SJSA1 (cell line): ENCODE data around the gene NCOA7. TPM values are rescaled to one million over a fixed set of nuclear protein-coding genes. Genes with fewer than 3 reads are reported as not detected.

ENCODE experiments used
- DNase-seq, 2 experiments: peaks; one replicate each; pipeline ENCODE4 v3.0.0-alpha.2; 2015 to 2020; ENCODE audit warnings: low spot score in 2 of 2, low read depth in 1 of 2
- H3K27ac ChIP-seq: fragments of 250-450 bp; sonication (Bioruptor Pico); 2 replicates; pipeline ENCODE4 v1.5.1; 2020; ENCODE audit warnings: mild to moderate bottlenecking, moderate library complexity
- H3K27me3 ChIP-seq: fragments of 250-450 bp; sonication (Bioruptor Pico); replicated peaks from 2 replicates; pipeline ENCODE4 v1.5.1; 2020; ENCODE audit warnings: mild to moderate bottlenecking, moderate library complexity
- H3K36me3 ChIP-seq: fragments of 250-450 bp; sonication (Bioruptor Pico); 2 replicates; pipeline ENCODE4 v1.5.1; 2020; ENCODE audit warnings: mild to moderate bottlenecking
- H3K4me1 ChIP-seq: fragments of 250-450 bp; sonication (Bioruptor Pico); replicated peaks from 2 replicates; pipeline ENCODE4 v1.6.1; 2021; ENCODE audit warnings: mild to moderate bottlenecking
- H3K4me3 ChIP-seq: fragments of 250-450 bp; sonication (Bioruptor Pico); 2 replicates; pipeline ENCODE4 v1.5.1; 2020; ENCODE audit warnings: mild to moderate bottlenecking
- H3K9me3 ChIP-seq: fragments of 250-450 bp; sonication (Bioruptor Pico); replicated peaks from 2 replicates; pipeline ENCODE4 v1.5.1; 2020; ENCODE audit warnings: mild to moderate bottlenecking
- total RNA-seq: library from RNA; depleted of rRNA; stranded (reverse); fragments of >200 nt; shearing (Covaris generic); gene quantifications from 2 replicates; pipeline ENCODE4 v1.2.3, GENCODE V29; 2014

Gene NCOA7
- total RNA-seq, 1 experiment from 2014 or later, result 8.5 TPM

GRCh38 chr6:125854355-125854754 lies 63.6 kb downstream of the NCOA7 start:
- H3K4me1 ChIP-seq, result no peaks in the 10 kb centered on the region
- H3K4me3 ChIP-seq, result no peak overlapping the region
- H3K36me3 ChIP-seq, result no peaks in the 10 kb centered on the region
- no peaks in the 10 kb centered on the region for H3K27me3 ChIP-seq
- H3K9me3 ChIP-seq, result no peaks in the 10 kb centered on the region
- no peak overlapping the region for H3K27ac ChIP-seq
- DNase-seq, result no peak

GRCh38 chr6:125855783-125856182 lies 65.0 kb downstream of the NCOA7 start:
- H3K36me3 ChIP-seq, result no peaks in the 10 kb centered on the region
- H3K9me3 ChIP-seq, result no peaks in the 10 kb centered on the region
- no peaks in the 10 kb centered on the region for H3K4me1 ChIP-seq
- no peaks in the 10 kb centered on the region for H3K27me3 ChIP-seq
- H3K4me3 ChIP-seq, result no peak overlapping the region
- H3K27ac ChIP-seq, result no peak overlapping the region
- DNase-seq, result no peak

GRCh38 chr6:125857846-125858245 lies 67.1 kb downstream of the NCOA7 start:
- no peaks in the 10 kb centered on the region for H3K4me1 ChIP-seq
- no peak overlapping the region for H3K4me3 ChIP-seq
- no peaks in the 10 kb centered on the region for H3K27me3 ChIP-seq
- DNase-seq, result no peak
- H3K9me3 ChIP-seq, result no peaks in the 10 kb centered on the region
- no peak overlapping the region for H3K27ac ChIP-seq
- H3K36me3 ChIP-seq, result no peaks in the 10 kb centered on the region

GRCh38 chr6:125858427-125859320 lies 67.9 kb downstream of the NCOA7 start:
- H3K36me3 ChIP-seq, result no peaks in the 10 kb centered on the region
- H3K9me3 ChIP-seq, result no peaks in the 10 kb centered on the region
- H3K4me3 ChIP-seq, result no peak overlapping the region
- peak; percentile 62 to 63 for DNase-seq
- no peak overlapping the region for H3K27ac ChIP-seq
- H3K27me3 ChIP-seq, result no peaks in the 10 kb centered on the region
- H3K4me1 ChIP-seq, result no peaks in the 10 kb centered on the region

- H3K27me3 ChIP-seq, result no peaks in the 10 kb centered on the region
- no peaks in the 10 kb centered on the region for H3K4me1 ChIP-seq
- no peaks in the 10 kb centered on the region for H3K36me3 ChIP-seq
- DNase-seq, result no peak
- no peak overlapping the region for H3K4me3 ChIP-seq
- H3K9me3 ChIP-seq, result no peaks in the 10 kb centered on the region
- no peak overlapping the region for H3K27ac ChIP-seq
Measured at GRCh38 chr6:125859727-125860126, 69.0 kb downstream of the NCOA7 start.

- H3K9me3 ChIP-seq, result no peaks in the 10 kb centered on the region
- DNase-seq, result no peak
Measured at GRCh38 chr6:125863023-125863422, 72.3 kb downstream of the NCOA7 start.

GRCh38 chr6:125865015-125865414 lies 74.3 kb downstream of the NCOA7 start:
- no peak overlapping the region for H3K4me3 ChIP-seq
- H3K4me1 ChIP-seq, result peaks cover 14% of the 10 kb centered on the region
- no peaks in the 10 kb centered on the region for H3K9me3 ChIP-seq
- no peaks in the 10 kb centered on the region for H3K27me3 ChIP-seq
- no peak overlapping the region for H3K27ac ChIP-seq
- DNase-seq, result no peak
- H3K36me3 ChIP-seq, result no peaks in the 10 kb centered on the region

More at GRCh38 chr6:125863023-125863422, 72.3 kb downstream of the NCOA7 start:
- H3K4me3 ChIP-seq, result no peak overlapping the region
- H3K27ac ChIP-seq, result no peak overlapping the region
- H3K27me3 ChIP-seq, result no peaks in the 10 kb centered on the region
- H3K36me3 ChIP-seq, result no peaks in the 10 kb centered on the region
- peaks cover 9% of the 10 kb centered on the region for H3K4me1 ChIP-seq

GRCh38 chr6:125866433-125866832 lies 75.7 kb downstream of the NCOA7 start:
- H3K4me3 ChIP-seq, result no peak overlapping the region
- H3K27ac ChIP-seq, result no peak overlapping the region
- no peaks in the 10 kb centered on the region for H3K9me3 ChIP-seq
- peaks cover 16% of the 10 kb centered on the region for H3K4me1 ChIP-seq
- no peaks in the 10 kb centered on the region for H3K27me3 ChIP-seq
- no peak for DNase-seq
- no peaks in the 10 kb centered on the region for H3K36me3 ChIP-seq

- peak in 1 of 2 experiments; percentile 32 for DNase-seq
- H3K27me3 ChIP-seq, result no peaks in the 10 kb centered on the region
- H3K9me3 ChIP-seq, result no peaks in the 10 kb centered on the region
- H3K36me3 ChIP-seq, result no peaks in the 10 kb centered on the region
- no peak overlapping the region for H3K27ac ChIP-seq
- H3K4me1 ChIP-seq, result peaks cover 25% of the 10 kb centered on the region
- no peak overlapping the region for H3K4me3 ChIP-seq
Measured at GRCh38 chr6:125867483-125867942, 76.8 kb downstream of the NCOA7 start.

- Histone ChIP-seq H3K27ac (no peak overlapping the region), H3K4me3 (no peak overlapping the region), H3K27me3 (no peaks in the 10 kb centered on the region), H3K36me3 (no peaks in the 10 kb centered on the region), H3K9me3 (no peaks in the 10 kb centered on the region), H3K4me1 (peaks cover 32% of the 10 kb centered on the region)
- DNase-seq, result no peak
Measured at GRCh38 chr6:125868252-125868651, 77.5 kb downstream of the NCOA7 start.

GRCh38 chr6:125868678-125869395 lies 78.1 kb downstream of the NCOA7 start:
- Histone ChIP-seq H3K9me3 (no peaks in the 10 kb centered on the region), H3K36me3 (no peaks in the 10 kb centered on the region), H3K27me3 (no peaks in the 10 kb centered on the region), H3K4me3 (no peak overlapping the region), H3K27ac (no peak overlapping the region), H3K4me1 (peaks cover 38% of the 10 kb centered on the region)
- no peak for DNase-seq

GRCh38 chr6:125869427-125869826 lies 78.7 kb downstream of the NCOA7 start:
- Histone ChIP-seq H3K36me3 (no peaks in the 10 kb centered on the region), H3K9me3 (no peaks in the 10 kb centered on the region), H3K27ac (no peak overlapping the region)

GRCh38 chr6:125871365-125871764 lies 80.6 kb downstream of the NCOA7 start:
- H3K27ac ChIP-seq, result no peak overlapping the region
- no peaks in the 10 kb centered on the region for H3K36me3 ChIP-seq
- no peaks in the 10 kb centered on the region for H3K27me3 ChIP-seq
- H3K9me3 ChIP-seq, result no peaks in the 10 kb centered on the region
- no peak overlapping the region for H3K4me3 ChIP-seq
- no peak for DNase-seq
- peaks cover 40% of the 10 kb centered on the region for H3K4me1 ChIP-seq

More at GRCh38 chr6:125869427-125869826, 78.7 kb downstream of the NCOA7 start:
- no peak for DNase-seq
- Histone ChIP-seq H3K4me1 (peaks cover 40% of the 10 kb centered on the region), H3K4me3 (no peak overlapping the region), H3K27me3 (no peaks in the 10 kb centered on the region)
